ENCODE measurements around the gene KLHL18. TPM values are rescaled to one million over a fixed set of nuclear protein-coding genes. Genes with fewer than 3 reads are reported as not detected.

KLHL18 gene
- polyA plus RNA-seq, 3 donors: 43.4 to 63.3 (median 45.3) TPM

DNA sequence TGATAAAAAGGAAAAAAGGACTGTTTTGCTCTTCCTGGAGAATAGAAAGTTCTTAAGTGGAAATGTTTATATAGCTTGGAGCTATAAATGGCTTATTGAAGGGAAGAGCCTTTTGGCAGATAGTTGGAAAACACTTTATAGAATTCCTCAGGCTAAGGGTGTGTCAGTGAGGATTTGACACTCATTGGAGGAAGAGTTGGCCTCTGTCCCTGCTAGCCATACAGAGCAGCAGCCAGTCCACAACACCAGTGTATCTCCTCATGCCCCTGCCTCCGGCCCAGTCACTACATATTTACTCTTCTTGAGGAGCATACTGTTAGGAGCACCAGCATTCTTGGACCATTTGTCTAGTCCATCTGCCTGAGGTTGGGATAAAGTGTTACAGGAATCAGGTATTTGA is 36.2 kb downstream of the KLHL18 start:
- no peak overlapping the region for H3K4me3 ChIP-seq (replicated peaks in 1 of 3; ENCODE audit: low read depth in 2 of 3, low read length in 3 of 3)
- H3K9ac ChIP-seq (ENCODE audit: insufficient read depth, low read length, poor library complexity, severe bottlenecking): no peak overlapping the region
- H3K36me3 ChIP-seq (replicated peaks in 1 of 2; ENCODE audit: control insufficient read depth in 1 of 2, insufficient read depth in 2 of 2, low read length in 2 of 2): peaks cover 45 to 62% of the 10 kb centered on the region in 2 donors
- H2AFZ ChIP-seq (ENCODE audit: insufficient read depth, low read depth, low read length, poor library complexity, severe bottlenecking): no peak overlapping the region
- no peaks in the 10 kb centered on the region for H3K9me3 ChIP-seq (replicated peaks in 1 of 2; ENCODE audit: control insufficient read depth in 1 of 2, insufficient read depth in 1 of 2, low read length in 2 of 2)
- no peaks in the 10 kb centered on the region for H3K27me3 ChIP-seq (ENCODE audit: control insufficient read depth in 2 of 2, insufficient read depth in 2 of 2, low read length in 2 of 2)
- H4K20me1 ChIP-seq (ENCODE audit: insufficient read depth, low read length): peaks cover 95% of the 10 kb centered on the region
- peaks cover 26% of the 10 kb centered on the region for H3K4me1 Mint-ChIP-seq
- H3K79me2 ChIP-seq (ENCODE audit: insufficient read depth, low read length): peaks cover 43% of the 10 kb centered on the region
- H3K4me1 ChIP-seq (ENCODE audit: control insufficient read depth in 1 of 2, insufficient read depth in 2 of 2, low read length in 2 of 2): peaks cover 20 to 24% of the 10 kb centered on the region in 2 donors
- no peak overlapping the region for H3K4me3 Mint-ChIP-seq
- TF ChIP-seq, protein P1, sequence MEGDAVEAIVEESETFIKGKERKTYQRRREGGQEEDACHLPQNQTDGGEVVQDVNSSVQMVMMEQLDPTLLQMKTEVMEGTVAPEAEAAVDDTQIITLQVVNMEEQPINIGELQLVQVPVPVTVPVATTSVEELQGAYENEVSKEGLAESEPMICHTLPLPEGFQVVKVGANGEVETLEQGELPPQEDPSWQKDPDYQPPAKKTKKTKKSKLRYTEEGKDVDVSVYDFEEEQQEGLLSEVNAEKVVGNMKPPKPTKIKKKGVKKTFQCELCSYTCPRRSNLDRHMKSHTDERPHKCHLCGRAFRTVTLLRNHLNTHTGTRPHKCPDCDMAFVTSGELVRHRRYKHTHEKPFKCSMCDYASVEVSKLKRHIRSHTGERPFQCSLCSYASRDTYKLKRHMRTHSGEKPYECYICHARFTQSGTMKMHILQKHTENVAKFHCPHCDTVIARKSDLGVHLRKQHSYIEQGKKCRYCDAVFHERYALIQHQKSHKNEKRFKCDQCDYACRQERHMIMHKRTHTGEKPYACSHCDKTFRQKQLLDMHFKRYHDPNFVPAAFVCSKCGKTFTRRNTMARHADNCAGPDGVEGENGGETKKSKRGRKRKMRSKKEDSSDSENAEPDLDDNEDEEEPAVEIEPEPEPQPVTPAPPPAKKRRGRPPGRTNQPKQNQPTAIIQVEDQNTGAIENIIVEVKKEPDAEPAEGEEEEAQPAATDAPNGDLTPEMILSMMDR (IDR thresholded peaks at IDR 0.05): no peak
- H3K36me3 Mint-ChIP-seq: peaks cover 58 to 68% of the 10 kb centered on the region in 2 donors
- DNase-seq: no peak
- H3K4me2 ChIP-seq (replicated peaks; ENCODE audit: extremely low read depth, low read length, poor library complexity, severe bottlenecking): no peak overlapping the region
- no CpG with 5 or more reads among the region's 1 CpG for WGBS (ENCODE audit: insufficient coverage)
- H3K27ac ChIP-seq (ENCODE audit: low read depth in 1 of 2, low read length in 2 of 2): no peak overlapping the region
- H3K27me3 Mint-ChIP-seq (ENCODE audit: low read depth in 3 of 3): peaks cover 0 to 3% (median 0%) of the 10 kb centered on the region in 3 donors
- intact Hi-C loops (cut with micrococcal nuclease): loop anchor here in 1 of 2 donors (10.0 kb wide), 2 partner anchors 54 to 454 kb away; partner anchors contain the start of gene MYL3
- peak overlapping the region in 2 of 7 donors; percentile 8 to 18 for H3K27ac Mint-ChIP-seq
- H3K9me3 Mint-ChIP-seq: no peaks in the 10 kb centered on the region

DNA sequence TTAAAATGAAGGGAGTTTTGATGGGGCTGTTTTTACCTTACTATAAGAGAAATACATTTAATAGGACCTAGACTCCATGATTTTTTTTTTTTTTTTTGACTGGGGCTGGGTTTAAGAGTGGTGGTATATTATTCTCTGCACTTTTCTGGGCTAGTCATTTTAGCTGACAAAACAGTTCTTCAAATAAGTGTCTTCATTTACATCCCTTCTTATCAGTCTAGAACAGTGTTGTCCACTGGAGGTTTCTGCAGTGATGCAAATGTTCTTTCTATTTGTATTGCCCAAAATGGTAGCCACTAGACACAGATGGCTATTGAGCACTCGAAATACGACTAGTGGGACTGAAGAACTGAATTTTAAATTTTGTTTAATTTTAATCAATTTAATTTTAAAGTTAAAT is 37.2 kb downstream of the KLHL18 start:
- H3K4me1 ChIP-seq (ENCODE audit: control insufficient read depth in 1 of 2, insufficient read depth in 2 of 2, low read length in 2 of 2): peaks cover 10 to 13% of the 10 kb centered on the region in 2 donors
- no peaks in the 10 kb centered on the region for H3K9me3 ChIP-seq (replicated peaks in 1 of 2; ENCODE audit: control insufficient read depth in 1 of 2, insufficient read depth in 1 of 2, low read length in 2 of 2)
- H3K79me2 ChIP-seq (ENCODE audit: insufficient read depth, low read length): peaks cover 39% of the 10 kb centered on the region
- peaks cover 61 to 68% of the 10 kb centered on the region in 2 donors for H3K36me3 Mint-ChIP-seq
- H3K4me3 Mint-ChIP-seq: no peak overlapping the region
- H3K9me3 Mint-ChIP-seq: no peaks in the 10 kb centered on the region
- DNase-seq: no peak
- no peak overlapping the region for H3K4me2 ChIP-seq (replicated peaks; ENCODE audit: extremely low read depth, low read length, poor library complexity, severe bottlenecking)
- H3K36me3 ChIP-seq (replicated peaks in 1 of 2; ENCODE audit: control insufficient read depth in 1 of 2, insufficient read depth in 2 of 2, low read length in 2 of 2): peaks cover 51 to 71% of the 10 kb centered on the region in 2 donors
- peaks cover 0 to 3% (median 0%) of the 10 kb centered on the region in 3 donors for H3K27me3 Mint-ChIP-seq (ENCODE audit: low read depth in 3 of 3)
- no peaks in the 10 kb centered on the region for H3K27me3 ChIP-seq (ENCODE audit: control insufficient read depth in 2 of 2, insufficient read depth in 2 of 2, low read length in 2 of 2)
- intact Hi-C loops (cut with micrococcal nuclease): loop anchor here (5.0 to 10.0 kb wide), 4 partner anchors 38 to 615 kb away; partner anchors contain the start of genes KIF9 (in 2 of the 2), KLHL18 (in 2 of the 2), MYL3 (in 1 of the 2) and TMIE (in 1 of the 2)
- TF ChIP-seq, protein P1 (IDR thresholded peaks at IDR 0.05): no peak
- no peak overlapping the region for H2AFZ ChIP-seq (ENCODE audit: insufficient read depth, low read depth, low read length, poor library complexity, severe bottlenecking)
- H4K20me1 ChIP-seq (ENCODE audit: insufficient read depth, low read length): peaks cover 94% of the 10 kb centered on the region
- WGBS (ENCODE audit: insufficient coverage): no CpG with 5 or more reads among the region's 2 CpGs
- H3K4me3 ChIP-seq (replicated peaks in 1 of 3; ENCODE audit: low read depth in 2 of 3, low read length in 3 of 3): no peak overlapping the region
- no peak overlapping the region for H3K27ac ChIP-seq (ENCODE audit: low read depth in 1 of 2, low read length in 2 of 2)
- no peak overlapping the region for H3K9ac ChIP-seq (ENCODE audit: insufficient read depth, low read length, poor library complexity, severe bottlenecking)
- peaks cover 16% of the 10 kb centered on the region for H3K4me1 Mint-ChIP-seq
- H3K27ac Mint-ChIP-seq: no peak overlapping the region
